ACHN (cell line): ENCODE results near the gene SLC25A5.
"Not testable (repeated sequence)": the region's sequence is repeated elsewhere in the genome, so short reads cannot be mapped to it uniquely, and the experiment has no call there.

ENCODE experiments used
- DNase-seq: peaks from one replicate; pipeline ENCODE4 v3.0.0-alpha.2; 2015
- in situ Hi-C: cut with HindIII; loops from 2 replicates; pipeline ENCODE4 v1.10.0; 2017; ENCODE audit warnings: low sequenced_read_pairs, low pct_ligation_motif_present, low pct_unique_long_range_greater_than_20kb

Gene SLC25A5

DNA sequence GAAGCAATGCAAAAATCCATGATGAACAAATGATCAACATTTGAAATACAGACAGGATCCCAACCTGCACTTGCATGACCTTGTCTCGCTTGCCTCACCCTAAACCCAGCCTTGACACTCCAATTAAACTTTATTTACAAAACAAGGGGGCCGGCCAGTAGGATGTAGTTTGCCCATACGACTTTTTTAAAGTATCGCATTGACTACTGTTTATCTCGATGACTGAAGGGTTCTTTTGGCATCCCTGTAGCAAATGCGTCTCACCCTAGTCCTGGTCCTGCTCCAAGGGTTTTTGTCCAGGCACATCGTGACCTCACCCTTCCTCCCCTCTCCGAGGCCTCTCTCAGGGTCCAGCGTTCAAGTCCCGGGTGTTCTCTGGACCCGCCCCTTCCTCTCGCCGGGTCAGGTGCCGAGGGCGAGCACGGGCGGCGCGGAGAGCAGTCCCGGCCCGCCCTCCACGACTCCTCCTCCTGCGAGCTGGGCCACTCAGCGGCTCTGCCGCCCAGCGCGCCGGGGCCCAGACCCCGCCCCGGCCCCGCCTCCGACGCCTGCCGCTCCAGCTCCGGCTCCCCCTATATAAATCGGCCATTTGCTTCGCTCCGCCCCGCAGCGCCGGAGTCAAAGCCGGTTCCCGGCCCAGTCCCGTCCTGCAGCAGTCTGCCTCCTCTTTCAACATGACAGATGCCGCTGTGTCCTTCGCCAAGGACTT lies at the start of gene SLC25A5:
TSS of gene SLC25A5 (plus strand) at position 603 of the 709 bp plus-strand sequence. CDS start at position 675, 72 bp downstream.
- in situ Hi-C loops, result no loop called here
- peak; percentile 78 for DNase-seq

DNA sequence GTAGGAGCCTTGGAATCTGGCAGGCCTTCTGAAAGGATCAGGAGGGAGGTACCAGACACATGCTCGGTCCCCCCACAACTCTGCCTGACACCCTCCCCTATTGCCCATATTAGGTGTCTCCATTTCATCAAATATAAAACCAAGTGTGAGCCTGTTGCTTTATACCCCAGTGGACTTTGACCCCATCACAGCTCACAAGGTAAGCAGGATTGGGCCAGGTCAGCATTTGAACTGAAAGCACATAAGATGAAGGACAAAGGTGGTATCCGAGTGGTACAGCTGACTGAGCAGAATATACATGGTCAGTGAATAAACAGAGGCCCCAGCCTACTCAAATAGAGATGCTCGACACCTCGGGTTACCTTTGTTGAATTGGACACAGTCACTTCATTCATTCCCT lies 49.1 kb upstream of the SLC25A5 start:
- DNase-seq, result no peak
- in situ Hi-C loops, result no loop called here

- in situ Hi-C loops, result no loop called here
Observed at GRCh38 chrX:119419898-119420297, 48.3 kb upstream of the SLC25A5 start.

GRCh38 chrX:119421016-119421705 lies 47.1 kb upstream of the SLC25A5 start:
- in situ Hi-C loops, result no loop called here
- no peak for DNase-seq

More at GRCh38 chrX:119419898-119420297, 48.3 kb upstream of the SLC25A5 start:
- DNase-seq, result no peak

- DNase-seq, result no peak
- in situ Hi-C loops, result no loop called here
Observed at GRCh38 chrX:119423631-119424030, 44.6 kb upstream of the SLC25A5 start.

DNA sequence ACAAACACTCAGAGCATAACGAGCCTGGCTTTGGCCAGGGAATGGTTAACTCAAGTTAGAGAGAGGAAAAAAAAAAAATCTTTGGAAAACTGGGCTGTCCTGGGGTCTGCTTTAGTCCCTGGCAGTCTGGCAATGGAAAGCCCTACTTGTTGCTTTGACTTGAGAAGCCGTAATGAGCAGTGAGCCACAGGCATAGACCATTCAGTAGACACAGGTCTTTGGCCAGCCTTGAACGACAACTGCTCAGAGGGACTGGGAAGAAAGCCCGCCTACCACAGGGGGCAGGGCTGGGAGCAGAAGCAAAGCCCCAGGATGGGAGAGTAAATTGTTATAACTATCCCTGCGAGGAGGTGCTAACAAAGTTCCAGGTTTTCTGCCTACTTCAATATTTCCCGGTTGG lies 43.2 kb upstream of the SLC25A5 start:
- in situ Hi-C loops, result no loop called here
- no peak for DNase-seq

GRCh38 chrX:119427024-119427794 lies 41.0 kb upstream of the SLC25A5 start:
- no peak for DNase-seq

DNA sequence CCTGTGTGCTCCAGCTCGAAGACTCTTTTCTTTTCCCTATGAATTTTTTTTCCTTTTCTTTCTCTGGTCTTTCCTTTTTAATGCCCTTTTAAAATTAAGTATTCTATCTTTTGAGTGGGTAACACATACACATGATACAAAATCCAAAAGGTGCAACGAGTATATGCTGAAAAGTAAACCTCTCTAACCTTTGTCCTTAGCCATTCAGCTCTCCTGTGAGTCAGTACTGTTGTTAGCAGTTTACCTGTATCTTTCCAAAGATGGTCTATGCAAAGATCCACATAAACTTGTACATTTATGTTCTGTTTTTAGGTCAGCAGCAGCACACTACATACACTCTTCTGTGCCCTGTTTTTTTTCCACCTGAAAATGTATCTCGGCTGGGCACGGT lies 40.5 kb upstream of the SLC25A5 start:
- in situ Hi-C loops, result no loop called here
- no peak for DNase-seq

More at GRCh38 chrX:119427024-119427794, 41.0 kb upstream of the SLC25A5 start:
- in situ Hi-C loops, result no loop called here

DNA sequence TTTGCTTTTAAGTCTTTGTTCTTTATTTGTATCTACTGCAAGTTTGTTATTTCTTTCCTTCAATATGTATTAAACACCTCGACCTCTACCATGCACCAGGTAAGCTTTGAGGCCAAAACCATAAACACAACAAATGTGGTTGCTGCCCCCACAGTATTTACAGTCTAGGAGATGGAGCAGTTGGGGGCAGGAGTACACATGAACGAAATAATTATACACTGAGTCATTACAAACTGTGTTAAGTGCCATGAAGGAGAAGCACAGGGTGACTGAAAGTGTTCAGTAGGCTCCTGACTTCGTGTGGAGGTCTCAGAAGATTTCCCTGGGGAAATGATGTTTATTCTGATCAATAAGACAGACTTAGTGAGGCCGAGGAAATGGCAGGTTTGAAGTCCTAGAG lies 38.8 kb upstream of the SLC25A5 start:
- peak; percentile 8 for DNase-seq
- in situ Hi-C loops, result no loop called here

DNA sequence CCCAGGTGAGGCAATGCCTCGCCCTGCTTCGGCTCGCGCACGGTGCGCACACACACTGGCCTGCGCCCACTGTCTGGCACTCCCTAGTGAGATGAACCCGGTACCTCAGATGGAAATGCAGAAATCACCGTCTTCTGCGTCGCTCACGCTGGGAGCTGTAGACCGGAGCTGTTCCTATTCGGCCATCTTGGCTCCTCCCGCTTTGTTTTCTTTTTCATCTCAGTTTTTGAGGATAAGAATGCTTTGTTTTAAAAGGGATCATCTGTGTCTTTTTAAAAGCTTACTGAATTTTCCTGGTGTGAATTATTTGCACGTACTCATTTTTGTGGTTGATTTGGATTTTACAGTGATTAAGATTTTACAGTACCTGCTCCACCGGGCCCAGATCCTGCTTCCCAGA lies 26.9 kb upstream of the SLC25A5 start:
- in situ Hi-C loops, DNase-seq: not testable (repeated sequence)

DNA sequence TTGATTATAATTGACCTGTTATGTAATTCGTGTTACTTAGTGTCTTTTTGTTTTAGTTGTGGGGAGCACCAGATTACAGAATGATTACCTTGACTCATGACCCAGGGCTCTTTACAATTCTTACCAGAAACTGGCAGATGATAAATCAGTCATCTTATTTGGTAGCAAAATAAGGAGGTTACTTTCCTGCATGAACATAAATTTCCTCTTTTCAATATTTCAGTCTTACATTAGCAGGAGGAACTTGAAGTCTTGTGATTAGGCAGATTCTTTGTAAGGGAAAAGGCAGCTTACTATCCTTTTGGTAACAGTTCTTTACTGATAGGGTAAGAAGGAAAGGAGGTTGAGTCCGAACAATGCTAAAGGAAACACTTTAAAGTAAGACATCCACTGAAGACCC lies 26.0 kb upstream of the SLC25A5 start:
- in situ Hi-C loops, result no loop called here
- no peak for DNase-seq

GRCh38 chrX:119453202-119453601 lies 15.0 kb upstream of the SLC25A5 start:
- DNase-seq, result no peak

DNA sequence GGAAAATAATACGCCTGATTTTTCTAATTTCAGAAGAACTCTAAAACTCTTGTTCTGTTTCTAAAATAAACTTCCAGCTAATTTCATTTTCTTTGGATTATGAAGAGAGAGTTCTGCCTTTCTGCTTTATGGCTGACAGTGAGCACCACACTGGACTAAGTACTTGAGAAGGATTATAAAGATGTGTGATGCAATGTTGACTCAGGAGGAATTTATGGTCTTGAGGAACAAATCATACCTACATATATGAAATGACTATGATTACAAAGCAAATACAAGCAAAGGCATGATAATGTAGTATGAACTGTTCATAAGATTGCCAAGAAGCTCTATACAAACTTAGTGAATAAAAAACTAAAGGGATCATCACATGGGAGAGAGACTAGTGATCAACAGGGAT lies 13.0 kb upstream of the SLC25A5 start:
- DNase-seq, result no peak
- in situ Hi-C loops, result no loop called here

More at GRCh38 chrX:119453202-119453601, 15.0 kb upstream of the SLC25A5 start:
- in situ Hi-C loops, result no loop called here

DNA sequence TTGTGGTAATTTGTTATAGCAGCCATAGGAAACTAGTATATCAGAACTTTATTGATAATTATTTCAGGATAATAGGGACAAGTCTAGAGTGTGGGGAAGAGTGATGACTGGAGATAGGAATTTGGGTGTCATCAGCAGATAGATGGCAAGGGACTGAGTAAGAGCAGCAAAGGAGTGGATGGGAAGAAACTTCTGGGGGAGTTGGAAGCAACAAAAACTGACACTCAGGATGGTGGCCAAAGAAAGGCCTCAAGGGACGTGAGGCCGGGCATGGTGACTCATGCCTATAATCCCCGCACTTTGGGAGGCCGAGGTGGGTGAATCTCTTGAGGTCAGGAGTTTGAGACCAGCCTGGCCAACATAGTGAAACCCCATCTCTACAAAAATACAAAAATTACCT lies 9.1 kb upstream of the SLC25A5 start:
- DNase-seq, result no peak
- in situ Hi-C loops, result no loop called here

DNA sequence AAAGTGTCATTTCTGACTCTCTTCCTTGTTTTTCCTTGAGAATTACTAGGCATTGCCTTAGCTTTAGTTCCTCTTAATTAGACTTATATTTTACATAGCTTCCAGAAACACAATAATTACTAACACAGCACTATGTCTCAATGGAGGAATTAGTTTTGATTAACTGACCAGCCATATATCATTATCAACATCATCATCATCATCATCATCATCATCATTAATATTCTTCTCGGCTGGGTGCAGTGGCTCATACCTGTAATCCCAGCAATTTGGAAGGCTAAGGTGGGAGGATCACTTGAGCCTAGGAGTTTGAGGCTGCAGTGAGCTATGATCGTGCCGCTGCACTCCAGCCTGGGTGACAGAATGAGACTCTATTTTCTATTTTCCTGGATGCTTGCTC lies 2.7 kb upstream of the SLC25A5 start:
- no peak for DNase-seq
- in situ Hi-C loops, result no loop called here

- in situ Hi-C loops, result no loop called here
- no peak for DNase-seq
Observed at GRCh38 chrX:119466970-119467369, 1.3 kb upstream of the SLC25A5 start.

GRCh38 chrX:119467433-119467832 lies 811 bp upstream of the SLC25A5 start:
- DNase-seq, result no peak
- in situ Hi-C loops, result no loop called here

- in situ Hi-C loops, result no loop called here
- DNase-seq, result peak; percentile 73
Observed at GRCh38 chrX:119468551-119469312, 488 bp downstream of the SLC25A5 start.

GRCh38 chrX:119469313-119469635 lies 1.0 kb downstream of the SLC25A5 start:
- in situ Hi-C loops, result no loop called here
- DNase-seq, result no peak
